Lung (tissue), 12 donors: ENCODE results near the gene PMPCB. TPM values are rescaled to one million over a fixed set of nuclear protein-coding genes. Genes with fewer than 3 reads are reported as not detected.

Experiments used
- ATAC-seq: fragments of 200-7000 bp; cut with Tn5 transposase; one replicate; pipeline ENCODE4 v1.9.1; 2020; ENCODE audit warnings: moderate number of reproducible peaks; ENCODE audit not compliant: insufficient read depth, low FRiP score
- DNase-seq, 3 donors: peaks; one replicate each; pipeline ENCODE4 v3.0.0-alpha.2; 2013 to 2017
- H3K27ac ChIP-seq, 2 donors: one replicate each; pipeline ENCODE4 v1.5.1; 2013; ENCODE audit warnings: mild to moderate bottlenecking in 2 of 2, moderate library complexity in 2 of 2, control low read depth in 1 of 2, inconsistent platforms in 1 of 2, low read depth in 1 of 2, low read length in 1 of 2
- H3K27me3 ChIP-seq, 3 donors: one replicate each; pipeline ENCODE4 v1.5.1; 2013; ENCODE audit warnings: low read length in 2 of 3; ENCODE audit not compliant: control insufficient read depth in 3 of 3, insufficient read depth in 3 of 3
- H3K36me3 ChIP-seq, 4 donors: one replicate each; pipeline ENCODE4 v1.5.1; 2013; ENCODE audit warnings: low read length in 4 of 4, mild to moderate bottlenecking in 1 of 4, moderate library complexity in 1 of 4; ENCODE audit not compliant: control insufficient read depth in 4 of 4, insufficient read depth in 4 of 4
- H3K4me1 ChIP-seq, 5 donors: one replicate each; pipeline ENCODE4 v1.5.1; 2013; ENCODE audit warnings: low read length in 5 of 5, mild to moderate bottlenecking in 2 of 5, moderate library complexity in 1 of 5; ENCODE audit not compliant: control insufficient read depth in 5 of 5, insufficient read depth in 5 of 5
- H3K4me3 ChIP-seq: one replicate; pipeline ENCODE4 v1.5.1; 2013; ENCODE audit warnings: mild to moderate bottlenecking, control low read depth, moderate library complexity
- H3K9ac ChIP-seq, 2 donors: one replicate each; pipeline ENCODE4 v1.5.1; 2013; ENCODE audit warnings: low read length in 2 of 2, control low read depth in 1 of 2; ENCODE audit not compliant: insufficient read depth in 1 of 2
- H3K9me3 ChIP-seq, 4 donors: one replicate each; pipeline ENCODE4 v1.5.1; 2013; ENCODE audit warnings: low read length in 3 of 4, mild to moderate bottlenecking in 1 of 4, moderate library complexity in 1 of 4; ENCODE audit not compliant: control insufficient read depth in 4 of 4, insufficient read depth in 3 of 4
- WGBS, 2 donors: extraction: QIAGEN DNeasy Blood & Tissue Kit; methylation state at CpG; one replicate each; pipeline ENCODE4 v1.1.7; 2013; 5-methylcytosine and 5-hydroxymethylcytosine counted together
- polyA plus RNA-seq, 2 donors: library from polyadenylated mRNA; stranded (reverse); fragments of 200-250 nt; gene quantifications; one replicate each; pipeline ENCODE4 v1.2.1, GENCODE V29; 2013
- total RNA-seq, 2 donors: library from RNA; depleted of rRNA in 1 of 2; stranded (reverse); fragments of >200 nt in 1 of 2; gene quantifications; one replicate each; pipeline ENCODE4 v1.2.1, GENCODE V29; 2014 to 2021
- TF ChIP-seq, protein P1 (sequence below): IDR thresholded peaks from 2 replicates; pipeline ENCODE4 v1.5.1; 2012; ENCODE audit warnings: mild to moderate bottlenecking; ENCODE audit errors: control extremely low read depth, extremely low read depth
- donor health status: control.
- donor health status: control.
- donor health status: Bipolar disorder and iron deficiency.
- donor health status: healthy.
- donor health status: DM: yes; HTN: yes; CAD: no.

PMPCB gene
- total and polyA plus RNA-seq, 4 donors: 38.8 to 78.1 (median 48.1) TPM

DNA sequence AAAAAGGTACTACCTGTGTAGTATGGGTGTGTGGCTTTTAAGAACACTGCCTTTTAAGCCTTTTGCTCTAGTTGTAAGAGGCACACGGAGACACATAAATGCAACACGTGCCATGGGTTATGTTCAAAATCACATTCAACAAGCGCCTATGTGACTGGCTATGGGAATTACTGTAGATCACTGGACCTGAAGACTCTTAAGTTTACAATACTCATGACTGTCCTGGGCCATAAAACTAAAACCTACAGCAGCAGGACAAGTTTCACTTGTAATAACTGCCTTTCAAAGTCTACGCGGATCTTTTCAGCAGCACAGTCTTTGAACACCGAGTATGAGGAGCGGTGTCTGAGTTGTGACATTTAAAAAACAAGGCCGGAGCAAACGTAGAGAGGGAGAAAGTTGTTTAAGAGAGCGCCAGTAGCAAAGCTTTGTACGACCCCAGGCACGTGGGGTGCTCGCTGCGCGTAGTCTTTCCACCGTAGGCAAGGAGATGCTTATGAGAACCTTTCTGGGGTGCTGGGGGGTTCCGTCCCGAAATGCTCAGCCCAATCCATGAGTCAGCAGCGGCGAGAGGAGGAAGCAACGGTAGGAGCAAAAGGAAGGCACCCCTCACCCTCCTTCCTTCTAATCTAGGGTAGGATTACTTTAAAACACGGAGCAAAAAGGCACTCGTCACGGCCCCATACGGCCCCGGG lies 46.7 kb downstream of the PMPCB start:
- peak overlapping the region; percentile 82 to 86 for H3K9ac ChIP-seq
- no peaks in the 10 kb centered on the region for H3K9me3 ChIP-seq
- WGBS, 2 donors: 1% methylated on average over 26 of the region's 26 CpGs
- ATAC-seq (peak; percentile 8), DNase-seq (peak; percentile 32 to 54 (median 51))
- peaks cover 3 to 16% (median 10%) of the 10 kb centered on the region in 4 donors for H3K36me3 ChIP-seq
- TF ChIP-seq, protein P1, sequence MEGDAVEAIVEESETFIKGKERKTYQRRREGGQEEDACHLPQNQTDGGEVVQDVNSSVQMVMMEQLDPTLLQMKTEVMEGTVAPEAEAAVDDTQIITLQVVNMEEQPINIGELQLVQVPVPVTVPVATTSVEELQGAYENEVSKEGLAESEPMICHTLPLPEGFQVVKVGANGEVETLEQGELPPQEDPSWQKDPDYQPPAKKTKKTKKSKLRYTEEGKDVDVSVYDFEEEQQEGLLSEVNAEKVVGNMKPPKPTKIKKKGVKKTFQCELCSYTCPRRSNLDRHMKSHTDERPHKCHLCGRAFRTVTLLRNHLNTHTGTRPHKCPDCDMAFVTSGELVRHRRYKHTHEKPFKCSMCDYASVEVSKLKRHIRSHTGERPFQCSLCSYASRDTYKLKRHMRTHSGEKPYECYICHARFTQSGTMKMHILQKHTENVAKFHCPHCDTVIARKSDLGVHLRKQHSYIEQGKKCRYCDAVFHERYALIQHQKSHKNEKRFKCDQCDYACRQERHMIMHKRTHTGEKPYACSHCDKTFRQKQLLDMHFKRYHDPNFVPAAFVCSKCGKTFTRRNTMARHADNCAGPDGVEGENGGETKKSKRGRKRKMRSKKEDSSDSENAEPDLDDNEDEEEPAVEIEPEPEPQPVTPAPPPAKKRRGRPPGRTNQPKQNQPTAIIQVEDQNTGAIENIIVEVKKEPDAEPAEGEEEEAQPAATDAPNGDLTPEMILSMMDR: no peak
- H3K27ac ChIP-seq: peak overlapping the region; percentile 77 to 90
- no peaks in the 10 kb centered on the region for H3K27me3 ChIP-seq
- H3K4me3 ChIP-seq: peak overlapping the region; percentile 90
- peaks cover 0 to 25% (median 3%) of the 10 kb centered on the region in 5 donors for H3K4me1 ChIP-seq

DNA sequence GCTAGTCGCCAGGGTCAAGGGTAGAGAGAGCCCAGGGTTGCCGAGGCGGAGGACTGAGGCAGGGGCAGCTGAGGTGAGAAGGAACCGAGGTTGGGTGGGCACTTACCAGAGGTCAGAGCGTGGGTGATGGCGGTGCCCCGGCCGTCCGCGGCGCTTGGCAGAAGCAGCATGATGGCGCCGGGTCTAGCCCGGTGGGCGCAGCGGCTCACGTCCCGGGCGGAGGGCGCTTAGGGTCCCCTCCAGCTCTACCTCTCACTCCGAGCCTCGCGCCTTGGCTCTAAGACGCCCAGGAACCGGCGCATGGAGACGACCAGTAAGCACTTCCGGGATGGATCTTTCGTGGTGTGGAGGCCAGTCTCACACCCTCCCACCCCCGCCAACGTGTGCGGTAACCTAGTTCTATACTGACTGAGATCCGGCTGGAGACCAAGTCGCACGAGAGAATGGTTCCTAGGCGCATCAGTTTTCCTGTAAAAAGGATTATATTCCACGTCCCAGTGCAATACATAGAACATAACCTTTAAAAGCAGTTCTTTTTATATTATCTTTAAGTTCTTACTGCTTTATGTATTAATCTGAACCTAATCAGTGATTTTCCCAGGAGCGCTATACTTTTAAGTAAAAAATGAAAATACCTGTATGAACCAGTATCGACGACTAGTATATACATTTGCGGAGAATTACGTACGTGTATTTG lies 47.4 kb downstream of the PMPCB start, which contains the start of gene DNAJC2:
Gene DNAJC2 (minus strand): TSS at position 315 of the 697 bp plus-strand sequence. CDS start 145 bp downstream, at position 170.
- Histone ChIP-seq H3K9me3 (no peaks in the 10 kb centered on the region), H3K36me3 (peaks cover 3 to 11% (median 10%) of the 10 kb centered on the region in 4 donors), H3K27ac (peak within 1 kb of the TSS; percentile 77 to 90), H3K4me1 (peaks cover 0 to 32% (median 3%) of the 10 kb centered on the region in 5 donors), H3K4me3 (peak within 1 kb of the TSS; percentile 90), H3K9ac (peak within 1 kb of the TSS; percentile 82 to 86), H3K27me3 (no peaks in the 10 kb centered on the region)
- ATAC-seq: peak; percentile 91
- peak; percentile 90 to 96 (median 95) for DNase-seq
- WGBS, 2 donors: 9% methylated on average over 43 of the region's 43 CpGs
- TF ChIP-seq, protein P1: no peak

DNA sequence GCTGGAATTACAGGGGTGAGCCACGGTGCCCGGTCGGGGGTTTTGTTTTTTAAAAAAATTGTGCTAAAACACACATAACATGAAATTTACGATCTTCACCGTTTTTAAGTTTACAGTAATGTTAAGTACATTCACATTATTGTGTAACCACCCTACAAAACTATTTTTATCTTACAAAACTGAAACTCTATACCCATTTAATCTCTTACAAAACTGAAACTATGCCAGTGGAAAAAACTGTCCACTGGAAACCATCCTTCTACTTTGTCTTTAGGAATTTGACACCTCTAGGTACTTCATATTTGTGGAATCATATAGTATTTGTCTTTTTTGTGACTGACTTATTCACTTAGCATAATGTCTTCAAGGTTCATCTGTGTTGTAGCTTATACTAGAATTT lies 49.2 kb downstream of the PMPCB start:
- no peak overlapping the region for H3K27ac ChIP-seq
- H3K9ac ChIP-seq: no peak overlapping the region

More for the DNA sequence above, 49.2 kb downstream of the PMPCB start:
- no peak for ATAC-seq
- no peaks in the 10 kb centered on the region for H3K27me3 ChIP-seq
- no peaks in the 10 kb centered on the region for H3K9me3 ChIP-seq
- H3K4me3 ChIP-seq: no peak overlapping the region
- no peak for DNase-seq
- TF ChIP-seq, protein P1: no peak
- WGBS, 2 donors: 85 to 90% methylated on average over 5 of the region's 5 CpGs
- peaks cover 0 to 37% (median 13%) of the 10 kb centered on the region in 5 donors for H3K4me1 ChIP-seq
- peaks cover 0 to 10% (median 4%) of the 10 kb centered on the region in 4 donors for H3K36me3 ChIP-seq
